ENCODE data around the gene PLEKHA4. TPM values are rescaled to one million over a fixed set of nuclear protein-coding genes. Genes with fewer than 3 reads are reported as not detected.
A peak's percentile ranks its signal among the peaks of the same experiment; 100 is the strongest.

The PLEKHA4 gene
- total and polyA plus RNA-seq, 9 of the 15 experiments (the other 6 are each of a cell fraction or from before 2014, with no cell fraction given) = 0.07 to 30.8 (median 11.4) TPM

GRCh38 chr19:48858984-48859710 is 9.3 kb downstream of the PLEKHA4 start:
- in situ Hi-C loops (cut with MboI) (no loop called here), intact Hi-C loops (cut with micrococcal nuclease) (no loop called here)
- ATAC-seq (peak; percentile 90), DNase-seq (ENCODE audit: extremely low read depth in 1 of 4, low spot score in 3 of 4) (peak; percentile 89 to 95 (median 90)), FAIRE-seq (peak; percentile 82)
- BruUV-seq (replicated peaks) = no TSS peak
- peak overlapping the region; percentile 75 to 89 for H3K9ac ChIP-seq (ENCODE audit: insufficient read depth in 1 of 2, low read depth in 2 of 2, low read length in 2 of 2)
- no peaks in the 10 kb centered on the region; the same call in 2 of the 3 replicates for H3K36me3 ChIP-seq (ENCODE audit: control insufficient read depth, insufficient read depth, low read length)
- peak overlapping the region; percentile 96 for H3K4me2 ChIP-seq (ENCODE audit: insufficient read depth, low read length)
- CTCF ChIA-PET (ENCODE audit: low intra/inter-chr PET ratio) = no interaction called here
- no peaks in the 10 kb centered on the region for H3K9me3 ChIP-seq (replicated peaks; ENCODE audit: control insufficient read depth, insufficient read depth, low read depth, low read length)
- H3K4me1 ChIP-seq (replicated peaks in 1 of 2; ENCODE audit: control insufficient read depth in 2 of 2, insufficient read depth in 2 of 2, low read length in 2 of 2) = peaks cover 20 to 43% of the 10 kb centered on the region in 2 experiments
- no peaks in the 10 kb centered on the region for H3K27me3 ChIP-seq (ENCODE audit: control insufficient read depth in 2 of 2, insufficient read depth in 2 of 2, low read length in 2 of 2)
- H3K9me1 ChIP-seq (ENCODE audit: control insufficient read depth, insufficient read depth, low read length) = no peaks in the 10 kb centered on the region
- peak overlapping the region; percentile 89 for H2AFZ ChIP-seq (ENCODE audit: low read depth, low read length)
- H3K79me2 ChIP-seq (ENCODE audit: control insufficient read depth, insufficient read depth, low read length) = peaks cover 4% of the 10 kb centered on the region; the same call in 2 of the 3 replicates
- H3K27ac ChIP-seq (ENCODE audit: extremely low read depth, low read depth, low read length) = peak overlapping the region; percentile 81
- under 1% methylated on average over 30 of the region's 34 CpGs for WGBS (ENCODE audit: insufficient coverage, low coverage, missing lambda C conversion rate)
- POLR2A ChIA-PET = interaction anchor here (0.6 to 5.2 kb wide), 8 partner anchors 8 to 825 kb away, joined by 3 to 96 read pairs (median 10); partner anchors contain the start of gene PPP1R15A
- no peaks in the 10 kb centered on the region for H4K20me1 ChIP-seq (replicated peaks; ENCODE audit: control insufficient read depth, insufficient read depth, low read length)
- H3K4me3 ChIP-seq = peak overlapping the region; percentile 58
- TF ChIP-seq ZNF263 (CRISPR knock-in tag; IDR thresholded peaks at IDR 0.05; ENCODE audit: borderline replicate concordance) (peak; percentile 92), POLR2AphosphoS5 (IDR thresholded peaks at IDR 0.05; ENCODE audit: control insufficient read depth, insufficient read depth, low read depth, low read length) (peak; percentile 38; the same call in 1 of the 2 replicates), SP1 (CRISPR knock-in tag; IDR thresholded peaks at IDR 0.05) (peak; percentile 53), PML (IDR thresholded peaks at IDR 0.05; ENCODE audit: low read length) (peak; percentile 29; the same call in 1 of the 2 replicates), POLR2A (conservative IDR thresholded peaks at IDR 0.05) (peak; percentile 79), CXXC5 (CRISPR knock-in tag; IDR thresholded peaks at IDR 0.05) (0 out of 2 replicates have a peak, but pooled peaks have one; percentile 13), NR1H2 (CRISPR knock-in tag; IDR thresholded peaks at IDR 0.05) (peak; percentile 26; the same call in 1 of the 2 replicates), SAP30 (IDR thresholded peaks at IDR 0.05; ENCODE audit: borderline replicate concordance, insufficient read depth, low read depth, low read length, poor library complexity, severe bottlenecking) (peak; percentile 37), ZNF253 (CRISPR knock-in tag; conservative IDR thresholded peaks at IDR 0.05) (no peak), JUNB (CRISPR knock-in tag; conservative IDR thresholded peaks at IDR 0.05) (no peak), HSF4 (CRISPR knock-in tag; IDR thresholded peaks at IDR 0.05; ENCODE audit: borderline replicate concordance) (no peak), MBD1 (CRISPR knock-in tag; IDR thresholded peaks at IDR 0.05) (no peak), TAF1 (IDR thresholded peaks at IDR 0.05; ENCODE audit: control insufficient read depth, extremely low read depth, insufficient read depth, low read length, severe bottlenecking) (peak; percentile 64), GTF2E2 (tag; IDR thresholded peaks at IDR 0.05) (0 out of 2 replicates have a peak, but pooled peaks have one; percentile 55), PHF8 (IDR thresholded peaks at IDR 0.05; ENCODE audit: borderline replicate concordance, low read length) (peak; percentile 44; the same call in 1 of the 2 replicates), L3MBTL2 (IDR thresholded peaks at IDR 0.05) (0 out of 2 replicates have a peak, but pooled peaks have one; percentile 6), TBP (optimal IDR thresholded peaks at IDR 0.05; ENCODE audit: low read depth, low read length) (peak; percentile 62), BCOR (IDR thresholded peaks at IDR 0.05) (0 out of 2 replicates have a peak, but pooled peaks have one; percentile 5), KDM5B (IDR thresholded peaks at IDR 0.05; ENCODE audit: insufficient replicate concordance, low read depth, low read length) (peak; percentile 70), ZBTB7A (IDR thresholded peaks at IDR 0.05; ENCODE audit: borderline replicate concordance, control insufficient read depth, low read depth, low read length) (peak; percentile 48; the same call in 1 of the 2 replicates)
